H1 (cell line): ENCODE results near the gene BLMH.

ENCODE experiments used
- CTCF ChIP-seq, 3 experiments: IDR thresholded peaks; 1 replicate in 2 of 3; 2 replicates in 1 of 3; pipeline versions ENCODE4 v1.5.1 to v1.6.1; 2011; ENCODE audit warnings: low read length in 3 of 3, mild to moderate bottlenecking in 3 of 3, inconsistent platforms in 2 of 3, low read depth in 1 of 3, moderate library complexity in 1 of 3; ENCODE audit not compliant: insufficient read depth in 1 of 3; ENCODE audit errors: control extremely low read depth in 1 of 3
- EP300 ChIP-seq, 2 experiments: IDR thresholded peaks; 1 replicate in 1 of 2; 2 replicates in 1 of 2; pipeline ENCODE4 v1.6.1; 2011 to 2012; ENCODE audit warnings: low read depth in 2 of 2, low read length in 2 of 2, mild to moderate bottlenecking in 2 of 2, borderline replicate concordance in 1 of 2, inconsistent platforms in 1 of 2, moderate library complexity in 1 of 2
- EZH2 ChIP-seq: fragments of 200-600 bp; sonication (generic); IDR thresholded peaks from 2 replicates; pipeline ENCODE4 v1.7.1; 2012; ENCODE audit warnings: low read depth, mild to moderate bottlenecking, moderate library complexity, low read length, inconsistent platforms; ENCODE audit not compliant: severe bottlenecking
- KDM5A ChIP-seq: fragments of 200-600 bp; IDR thresholded peaks from 2 replicates; pipeline ENCODE4 v1.7.1; 2012; ENCODE audit warnings: mild to moderate bottlenecking, low read length, inconsistent platforms, mixed read lengths
- NRF1 ChIP-seq: IDR thresholded peaks from 2 replicates; pipeline ENCODE4 v1.6.1; 2011; ENCODE audit warnings: mild to moderate bottlenecking, low read depth, low read length, improper control_type of control experiment
- POLR2A ChIP-seq, 2 experiments: IDR thresholded peaks; 1 replicate in 1 of 2; 2 replicates in 1 of 2; pipeline ENCODE4 v1.6.1; 2011; ENCODE audit warnings: low read depth in 2 of 2, low read length in 2 of 2, mild to moderate bottlenecking in 2 of 2; ENCODE audit errors: control extremely low read depth in 1 of 2
- POLR2AphosphoS5 ChIP-seq: IDR thresholded peaks from 2 replicates; pipeline ENCODE4 v1.6.1; 2011; ENCODE audit warnings: low read depth, low read length
- SRF ChIP-seq: IDR thresholded peaks from 2 replicates; pipeline ENCODE4 v1.6.1; 2011; ENCODE audit warnings: mild to moderate bottlenecking, low read depth, low read length, moderate library complexity
- SUZ12 ChIP-seq: fragments of 200-600 bp; sonication (generic); IDR thresholded peaks from 2 replicates; pipeline ENCODE4 v1.6.1; 2012; ENCODE audit warnings: mild to moderate bottlenecking, inconsistent platforms, low read length, moderate library complexity, mixed read lengths
- TAF7 ChIP-seq: optimal IDR thresholded peaks from 2 replicates; pipeline ENCODE3; 2011; ENCODE audit warnings: low read depth, mild to moderate bottlenecking, inconsistent platforms, low read length, moderate library complexity, borderline replicate concordance
- TEAD4 ChIP-seq: IDR thresholded peaks from 2 replicates; pipeline ENCODE4 v1.6.1; 2012; ENCODE audit warnings: low read depth, low read length, inconsistent platforms, mixed read lengths

GRCh38 chr17:30243568-30243967 is 48.2 kb downstream of the BLMH start:
- TF ChIP-seq EZH2 (no peak), CTCF (IDR thresholded peaks at IDR 0.05; ENCODE audit: control extremely low read depth in 1 of 3, insufficient read depth in 1 of 3, low read depth in 1 of 3, low read length in 3 of 3) (no peak), POLR2A (IDR thresholded peaks at IDR 0.05; ENCODE audit: control extremely low read depth in 1 of 2, low read depth in 2 of 2, low read length in 2 of 2) (no peak), EP300 (IDR thresholded peaks at IDR 0.05; ENCODE audit: borderline replicate concordance in 1 of 2, low read depth in 2 of 2, low read length in 2 of 2) (no peak), TAF7 (no peak), SRF (no peak), POLR2AphosphoS5 (no peak), NRF1 (no peak), SUZ12 (no peak), KDM5A (no peak), TEAD4 (no peak)
